OCI-LY7 (cell line): Measurements from ENCODE around the gene DEGS2.

ENCODE experiments used
- EZH2phosphoT487 ChIP-seq: fragments of 200-600 bp; sonication (generic); IDR thresholded peaks from 2 replicates; pipeline ENCODE4 v1.6.1; 2018; ENCODE audit warnings: low read depth, borderline replicate concordance, mild to moderate bottlenecking, mixed run types, antibody characterized with exemption, low read length, moderate library complexity, mixed read lengths
- TF ChIP-seq, protein P1 (sequence below): fragments of 200-600 bp; sonication (generic); conservative IDR thresholded peaks from 2 replicates; pipeline ENCODE4 v1.5.1; 2014; ENCODE audit warnings: mild to moderate bottlenecking, antibody characterized with exemption, low read length, moderate library complexity, mixed read lengths

DNA sequence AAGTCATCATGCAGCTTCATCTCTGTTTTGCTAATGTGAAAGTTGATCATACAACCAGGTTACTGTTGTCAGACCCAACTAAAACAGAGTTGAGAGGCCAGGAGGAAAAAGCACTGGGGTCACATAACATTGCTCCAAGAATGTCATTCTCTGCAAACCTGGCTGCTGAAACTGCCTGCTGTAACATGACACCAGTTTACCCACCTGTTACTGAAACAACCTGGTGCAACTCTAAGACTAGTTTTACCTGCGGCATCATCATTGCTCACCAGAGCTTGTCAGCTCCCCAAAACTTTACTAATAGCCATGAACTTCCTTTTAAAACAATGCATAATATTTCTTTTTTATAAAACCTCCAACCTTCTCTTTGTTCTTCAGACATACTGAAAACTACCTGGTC, 30.7 kb upstream of the DEGS2 start:
- TF ChIP-seq, protein P1, sequence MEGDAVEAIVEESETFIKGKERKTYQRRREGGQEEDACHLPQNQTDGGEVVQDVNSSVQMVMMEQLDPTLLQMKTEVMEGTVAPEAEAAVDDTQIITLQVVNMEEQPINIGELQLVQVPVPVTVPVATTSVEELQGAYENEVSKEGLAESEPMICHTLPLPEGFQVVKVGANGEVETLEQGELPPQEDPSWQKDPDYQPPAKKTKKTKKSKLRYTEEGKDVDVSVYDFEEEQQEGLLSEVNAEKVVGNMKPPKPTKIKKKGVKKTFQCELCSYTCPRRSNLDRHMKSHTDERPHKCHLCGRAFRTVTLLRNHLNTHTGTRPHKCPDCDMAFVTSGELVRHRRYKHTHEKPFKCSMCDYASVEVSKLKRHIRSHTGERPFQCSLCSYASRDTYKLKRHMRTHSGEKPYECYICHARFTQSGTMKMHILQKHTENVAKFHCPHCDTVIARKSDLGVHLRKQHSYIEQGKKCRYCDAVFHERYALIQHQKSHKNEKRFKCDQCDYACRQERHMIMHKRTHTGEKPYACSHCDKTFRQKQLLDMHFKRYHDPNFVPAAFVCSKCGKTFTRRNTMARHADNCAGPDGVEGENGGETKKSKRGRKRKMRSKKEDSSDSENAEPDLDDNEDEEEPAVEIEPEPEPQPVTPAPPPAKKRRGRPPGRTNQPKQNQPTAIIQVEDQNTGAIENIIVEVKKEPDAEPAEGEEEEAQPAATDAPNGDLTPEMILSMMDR, result no peak
- no peak for TF ChIP-seq EZH2phosphoT487
